PC-9 (cell line): Measurements from ENCODE around the gene NCKIPSD.

Experiments used
- EZH2 ChIP-seq: fragments of 200-600 bp; sonication (generic); IDR thresholded peaks from 2 replicates; pipeline ENCODE4 v1.8.0; 2017; ENCODE audit warnings: antibody characterized with exemption, low read depth
- TF ChIP-seq, protein P1 (sequence below): fragments of 200-600 bp; sonication (generic); conservative IDR thresholded peaks from 2 replicates; pipeline ENCODE4 v1.6.1; 2017; ENCODE audit warnings: mixed run types, antibody characterized with exemption, mild to moderate bottlenecking, moderate library complexity

DNA sequence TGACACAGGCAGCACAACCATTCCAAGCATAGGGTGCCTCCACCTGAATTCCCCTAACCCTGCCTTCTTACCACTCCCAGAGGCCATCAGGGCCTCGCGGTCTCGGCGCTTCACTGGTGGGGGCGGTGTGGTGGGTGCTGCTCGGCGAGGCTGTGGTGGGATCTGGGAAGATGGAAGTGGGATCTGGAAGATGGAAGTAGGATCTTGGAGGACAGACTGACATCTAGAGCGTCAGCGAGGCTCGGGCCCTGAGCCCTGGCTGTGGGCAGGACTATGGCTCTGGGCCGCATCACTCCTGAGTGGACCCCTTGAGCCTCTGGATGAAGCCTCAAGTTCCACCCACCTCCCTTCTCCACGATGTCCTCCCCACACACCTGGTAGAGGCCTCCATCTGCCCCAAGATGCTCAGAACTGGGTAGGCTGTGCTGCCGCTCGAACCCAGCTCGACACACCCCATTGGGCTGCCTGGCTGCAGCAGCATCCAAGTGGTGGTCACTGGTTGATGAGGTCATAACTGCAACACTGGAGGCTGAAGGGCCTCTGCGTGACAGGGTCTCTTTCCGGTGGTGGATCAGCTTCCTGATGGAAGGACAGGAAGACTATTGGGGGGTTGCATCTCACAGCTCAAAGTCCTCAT lies 3.6 kb downstream of the NCKIPSD start:
- TF ChIP-seq, protein P1, sequence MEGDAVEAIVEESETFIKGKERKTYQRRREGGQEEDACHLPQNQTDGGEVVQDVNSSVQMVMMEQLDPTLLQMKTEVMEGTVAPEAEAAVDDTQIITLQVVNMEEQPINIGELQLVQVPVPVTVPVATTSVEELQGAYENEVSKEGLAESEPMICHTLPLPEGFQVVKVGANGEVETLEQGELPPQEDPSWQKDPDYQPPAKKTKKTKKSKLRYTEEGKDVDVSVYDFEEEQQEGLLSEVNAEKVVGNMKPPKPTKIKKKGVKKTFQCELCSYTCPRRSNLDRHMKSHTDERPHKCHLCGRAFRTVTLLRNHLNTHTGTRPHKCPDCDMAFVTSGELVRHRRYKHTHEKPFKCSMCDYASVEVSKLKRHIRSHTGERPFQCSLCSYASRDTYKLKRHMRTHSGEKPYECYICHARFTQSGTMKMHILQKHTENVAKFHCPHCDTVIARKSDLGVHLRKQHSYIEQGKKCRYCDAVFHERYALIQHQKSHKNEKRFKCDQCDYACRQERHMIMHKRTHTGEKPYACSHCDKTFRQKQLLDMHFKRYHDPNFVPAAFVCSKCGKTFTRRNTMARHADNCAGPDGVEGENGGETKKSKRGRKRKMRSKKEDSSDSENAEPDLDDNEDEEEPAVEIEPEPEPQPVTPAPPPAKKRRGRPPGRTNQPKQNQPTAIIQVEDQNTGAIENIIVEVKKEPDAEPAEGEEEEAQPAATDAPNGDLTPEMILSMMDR, result no peak
- no peak for TF ChIP-seq EZH2
